ENCODE data around the gene CTXND1.
"Not testable (repeated sequence)": the region's sequence is repeated elsewhere in the genome, so short reads cannot be mapped to it uniquely, and the experiment has no call there.

The CTXND1 gene

DNA sequence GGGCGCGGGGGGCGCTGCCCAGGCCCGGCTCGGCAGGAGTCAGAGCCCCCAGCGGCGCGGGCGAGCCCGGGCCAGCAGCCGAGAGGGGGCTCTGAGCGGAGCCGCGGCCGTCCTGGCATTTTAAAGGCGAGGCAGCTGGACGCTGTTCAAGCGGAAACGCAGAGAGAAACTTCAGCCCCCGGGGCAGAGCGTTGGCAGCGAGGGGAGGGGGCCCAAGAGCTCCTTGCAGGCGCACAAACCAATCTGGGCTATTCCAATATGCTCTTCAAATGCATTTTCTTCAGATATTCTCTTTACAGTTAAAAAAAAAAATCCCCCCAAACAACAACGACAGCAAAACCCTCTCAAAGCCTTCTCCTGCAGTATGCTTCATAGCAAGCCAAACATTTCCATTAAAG is at the start of gene CTXND1:
Gene CTXND1, minus strand, starts transcription at position 93 of the 398 bp plus-strand sequence. CDS start 50,264 bp downstream, outside the sequence.
- no peak for DNase-seq (ENCODE audit: low read depth in 2 of 3, low spot score in 2 of 3)

DNA sequence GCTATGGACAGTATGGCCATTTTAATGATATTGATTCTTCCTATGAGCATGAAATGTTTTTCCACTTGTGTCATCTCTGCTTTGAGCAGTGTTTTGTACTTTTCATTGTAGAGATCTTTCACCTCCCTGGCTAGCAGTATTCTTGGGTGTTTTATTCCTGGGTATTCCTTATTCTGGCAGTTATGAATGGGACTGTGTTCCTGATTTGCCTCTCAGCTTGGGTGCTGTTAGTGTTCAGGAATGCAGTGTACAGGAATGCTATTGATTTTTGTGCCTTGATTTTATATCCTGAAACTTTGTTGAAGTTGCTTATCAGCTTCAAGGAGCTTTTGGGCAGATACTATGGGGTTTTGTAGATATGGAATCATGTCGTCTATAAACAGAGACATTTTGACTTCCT is 49.5 kb upstream of the CTXND1 start:
- no peak for DNase-seq (ENCODE audit: low read depth in 2 of 3, low spot score in 2 of 3)

GRCh38 chr15:80295777-80296176 is 43.8 kb upstream of the CTXND1 start:
- not testable (repeated sequence) for DNase-seq (ENCODE audit: low read depth in 2 of 3, low spot score in 2 of 3)

DNA sequence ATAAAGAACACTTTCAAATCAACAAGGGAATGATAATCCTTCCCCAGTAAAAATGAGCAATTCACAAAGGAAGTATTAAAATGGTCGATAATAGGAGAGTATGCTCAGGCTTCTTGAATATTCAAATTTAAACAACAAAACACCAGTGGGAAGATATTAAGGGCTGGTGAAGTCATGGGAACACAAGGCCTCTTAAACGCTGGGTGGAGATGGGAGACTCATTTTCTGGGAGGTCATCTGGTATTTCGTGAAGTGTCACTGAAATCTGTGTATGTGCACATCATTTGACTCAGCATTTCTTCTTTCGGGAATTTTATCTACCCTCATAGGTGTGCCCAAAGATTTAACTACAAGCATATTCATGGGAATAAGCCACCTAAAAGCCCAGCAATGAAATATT is 40.1 kb upstream of the CTXND1 start:
- DNase-seq (ENCODE audit: low read depth in 2 of 3, low spot score in 2 of 3): no peak

- not testable (repeated sequence) for DNase-seq (ENCODE audit: low read depth in 2 of 3, low spot score in 2 of 3)
Observed at GRCh38 chr15:80290891-80291290, 38.9 kb upstream of the CTXND1 start.

DNA sequence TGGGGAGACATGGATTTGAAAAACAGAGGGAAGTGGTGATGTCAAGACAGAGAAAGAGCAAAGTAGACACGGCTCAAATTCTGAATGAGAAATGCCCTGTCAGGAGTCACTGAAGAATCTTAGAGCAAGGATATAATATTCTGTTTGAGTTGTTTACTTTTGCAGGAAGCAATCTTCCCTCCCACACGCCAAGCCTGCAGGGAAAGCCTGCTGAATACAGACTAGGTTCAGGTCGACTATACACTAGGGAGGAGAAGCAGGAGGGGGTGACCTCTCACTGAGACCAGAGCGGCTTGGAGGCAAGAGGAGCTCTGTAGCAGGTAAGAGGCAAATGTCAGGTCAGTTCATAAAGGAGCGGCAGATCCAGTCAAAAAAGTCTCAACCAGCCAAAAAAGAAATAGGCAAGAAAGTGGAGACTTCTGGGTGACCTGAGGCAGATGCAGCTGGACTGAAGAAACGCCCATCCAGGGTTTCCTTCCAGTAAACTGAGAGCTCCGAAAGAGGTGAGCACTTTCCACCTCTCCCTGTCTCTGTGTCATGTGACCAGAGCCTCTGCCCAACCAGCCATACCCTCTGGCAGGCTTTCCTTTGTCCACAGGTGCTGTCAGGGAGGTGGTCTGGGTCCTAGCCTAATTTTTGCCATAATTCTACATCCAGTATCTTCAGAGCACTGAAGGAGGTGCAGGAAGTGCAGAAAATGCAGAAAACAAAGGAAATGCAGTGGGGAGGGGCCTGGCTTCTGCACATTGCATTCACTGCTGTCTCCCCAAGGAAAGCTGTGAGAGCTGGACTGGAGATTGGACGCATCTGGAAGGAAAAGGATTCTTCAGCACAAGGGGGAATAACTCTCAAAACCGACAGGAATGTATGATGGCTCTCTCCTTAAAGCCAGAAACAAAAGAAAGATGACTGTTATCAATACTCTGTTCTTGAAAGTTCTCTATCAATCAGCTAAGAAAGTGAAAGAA is 37.8 kb upstream of the CTXND1 start:
- DNase-seq (ENCODE audit: low read depth in 2 of 3, low spot score in 2 of 3): no peak

DNA sequence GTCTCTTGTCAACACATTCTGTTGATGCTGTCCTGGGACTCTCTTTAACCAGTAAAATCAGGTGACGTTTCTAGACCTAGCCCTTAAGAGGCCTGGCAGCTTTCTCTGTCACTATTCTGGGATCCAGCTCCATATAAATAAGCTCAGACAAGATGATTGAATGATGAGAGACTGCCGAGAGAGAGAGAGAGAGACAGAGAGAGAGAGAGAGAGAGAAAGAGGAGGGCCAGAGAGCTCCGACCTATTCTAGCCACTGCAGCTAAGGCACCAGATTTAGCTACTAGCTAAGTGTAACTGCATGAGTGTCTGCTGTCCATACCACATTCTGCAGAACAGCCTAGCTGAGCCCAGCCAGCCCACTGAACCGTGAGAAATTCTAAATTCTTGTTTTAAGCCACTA is 36.1 kb upstream of the CTXND1 start:
- DNase-seq (ENCODE audit: low read depth in 2 of 3, low spot score in 2 of 3): no peak

DNA sequence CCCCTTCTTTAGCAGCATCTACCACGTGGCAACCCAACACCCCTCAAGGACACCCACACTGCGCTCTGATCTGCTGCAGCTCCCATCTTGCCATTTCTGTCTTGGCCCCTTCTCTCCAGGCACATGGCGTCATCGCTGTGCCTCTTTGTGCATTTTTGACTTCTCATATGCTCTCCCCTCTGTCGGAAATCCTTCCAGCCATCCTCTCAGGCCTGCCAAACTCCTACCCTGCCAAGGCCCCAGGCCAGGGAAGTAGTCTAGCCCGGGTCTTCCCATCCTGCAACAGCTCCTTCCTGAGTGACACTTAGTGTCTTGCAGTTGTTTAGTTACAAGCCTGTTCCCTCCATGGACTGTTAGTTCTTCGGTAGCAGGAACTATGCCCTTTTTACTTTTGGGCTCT is 34.0 kb upstream of the CTXND1 start:
- DNase-seq (ENCODE audit: low read depth in 2 of 3, low spot score in 2 of 3): no peak

- no peak for DNase-seq (ENCODE audit: low read depth in 2 of 3, low spot score in 2 of 3)
Observed at GRCh38 chr15:80285379-80285778, 33.4 kb upstream of the CTXND1 start.

DNA sequence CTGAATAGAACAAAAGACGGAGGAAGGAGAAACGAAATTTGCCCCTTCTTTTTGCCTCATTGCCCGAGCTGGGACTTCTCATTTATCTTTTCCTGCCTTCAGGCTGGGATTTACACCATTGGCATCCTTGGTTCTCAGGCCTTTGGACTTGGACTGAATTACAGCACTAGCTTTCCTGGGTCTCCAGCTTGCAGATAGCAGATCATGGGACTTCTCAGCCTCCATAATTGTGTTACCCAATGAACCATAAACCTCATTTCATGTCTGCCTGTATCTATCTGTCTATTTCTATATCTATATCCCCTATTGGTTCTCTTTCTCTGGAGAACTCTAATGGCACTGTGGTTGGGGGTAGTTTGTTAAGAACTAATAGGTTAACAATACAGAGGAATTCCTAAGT is 31.5 kb upstream of the CTXND1 start:
- DNase-seq (ENCODE audit: low read depth in 2 of 3, low spot score in 2 of 3): no peak

DNA sequence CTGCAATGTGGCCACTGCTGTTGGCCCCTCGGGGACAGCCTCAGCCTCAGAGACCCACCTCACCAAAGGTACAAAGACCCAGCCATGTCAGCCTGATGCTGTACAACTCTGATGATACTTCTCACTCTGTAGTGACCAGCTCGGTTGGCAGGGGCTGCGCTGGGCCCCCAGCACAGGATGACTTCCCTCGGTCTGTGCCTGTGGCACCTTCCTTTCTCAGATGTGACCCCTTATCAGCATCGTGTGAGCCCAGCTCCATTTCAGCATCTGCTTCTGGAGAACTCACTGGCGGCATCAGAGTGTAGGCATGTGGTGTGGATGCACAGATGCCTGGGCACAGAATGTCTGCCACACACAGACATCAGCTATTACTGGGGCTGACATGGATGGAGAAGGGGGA is 25.1 kb upstream of the CTXND1 start:
- no peak for DNase-seq (ENCODE audit: low read depth in 2 of 3, low spot score in 2 of 3)

- no peak for DNase-seq (ENCODE audit: low read depth in 2 of 3, low spot score in 2 of 3)
Observed at GRCh38 chr15:80275961-80276360, 23.9 kb upstream of the CTXND1 start.

- DNase-seq (ENCODE audit: low read depth in 2 of 3, low spot score in 2 of 3): no peak
Observed at GRCh38 chr15:80274996-80275395, 23.0 kb upstream of the CTXND1 start.

GRCh38 chr15:80274554-80274953 is 22.5 kb upstream of the CTXND1 start:
- no peak for DNase-seq (ENCODE audit: low read depth in 2 of 3, low spot score in 2 of 3)

GRCh38 chr15:80272987-80273386 is 21.0 kb upstream of the CTXND1 start:
- no peak for DNase-seq (ENCODE audit: low read depth in 2 of 3, low spot score in 2 of 3)

DNA sequence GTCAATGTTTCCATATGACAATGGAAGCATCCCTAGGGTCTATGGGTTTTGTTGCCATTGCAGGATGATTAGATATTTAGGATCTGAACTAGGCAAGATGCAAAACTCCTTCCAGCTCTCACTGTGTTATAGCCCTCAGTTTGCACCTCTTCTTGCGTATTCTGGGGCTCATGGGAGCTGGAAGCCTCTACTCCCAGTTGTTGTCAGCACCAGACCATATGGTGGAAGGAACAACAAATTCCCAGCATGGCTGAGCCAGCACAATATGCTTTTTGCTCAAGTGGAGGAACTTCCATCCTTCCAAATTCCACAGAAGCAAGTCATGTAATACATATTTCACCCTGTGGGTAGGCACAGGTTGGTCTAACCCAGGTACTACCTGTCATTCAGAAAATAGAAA is 18.5 kb upstream of the CTXND1 start:
- DNase-seq (ENCODE audit: low read depth in 2 of 3, low spot score in 2 of 3): no peak

- no peak for DNase-seq (ENCODE audit: low read depth in 2 of 3, low spot score in 2 of 3)
Observed at GRCh38 chr15:80268101-80268500, 16.1 kb upstream of the CTXND1 start.

DNA sequence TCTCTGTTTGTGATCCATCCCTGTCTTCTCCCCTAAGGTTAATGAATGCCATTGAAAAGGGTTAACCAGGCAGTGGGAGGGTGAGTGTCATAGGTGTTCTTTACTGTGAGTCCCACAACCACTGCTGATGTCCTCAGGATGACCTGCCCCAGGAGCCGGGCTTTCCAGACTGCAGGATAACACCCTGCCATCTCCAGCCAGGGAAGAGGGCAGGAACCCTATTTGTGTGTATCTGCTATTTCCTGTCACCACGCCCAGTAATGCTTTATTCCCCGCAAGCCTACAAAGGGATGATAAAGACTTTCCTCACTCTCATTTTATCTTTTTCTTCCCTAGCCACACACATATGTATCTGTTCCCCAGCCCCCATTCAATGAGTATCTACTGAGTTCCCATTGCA is 15.6 kb upstream of the CTXND1 start:
- no peak for DNase-seq (ENCODE audit: low read depth in 2 of 3, low spot score in 2 of 3)

DNA sequence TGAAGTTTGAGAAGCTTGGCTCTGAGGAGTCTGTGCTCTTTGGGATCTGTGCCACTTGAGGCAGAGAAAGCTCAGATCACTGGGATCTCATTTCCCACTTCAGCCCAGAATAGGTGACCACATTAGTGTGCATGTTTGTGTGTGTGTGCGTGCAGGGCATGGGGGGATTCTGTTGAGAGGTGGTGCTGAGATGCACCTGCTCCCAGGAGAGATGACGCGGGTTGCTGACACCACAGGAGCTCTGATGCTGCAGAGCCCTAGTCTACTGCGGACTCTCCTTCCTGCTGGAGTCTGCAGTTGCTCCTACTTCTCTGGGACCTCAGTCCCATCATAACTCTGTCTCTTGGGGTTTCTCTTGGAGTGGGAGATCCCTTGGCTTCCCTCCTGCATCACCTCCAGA is 14.7 kb upstream of the CTXND1 start:
- DNase-seq (ENCODE audit: low read depth in 2 of 3, low spot score in 2 of 3): no peak

- no peak for DNase-seq (ENCODE audit: low read depth in 2 of 3, low spot score in 2 of 3)
Observed at GRCh38 chr15:80266113-80266512, 14.1 kb upstream of the CTXND1 start.

GRCh38 chr15:80265021-80265420 is 13.0 kb upstream of the CTXND1 start:
- DNase-seq (ENCODE audit: low read depth in 2 of 3, low spot score in 2 of 3): no peak

DNA sequence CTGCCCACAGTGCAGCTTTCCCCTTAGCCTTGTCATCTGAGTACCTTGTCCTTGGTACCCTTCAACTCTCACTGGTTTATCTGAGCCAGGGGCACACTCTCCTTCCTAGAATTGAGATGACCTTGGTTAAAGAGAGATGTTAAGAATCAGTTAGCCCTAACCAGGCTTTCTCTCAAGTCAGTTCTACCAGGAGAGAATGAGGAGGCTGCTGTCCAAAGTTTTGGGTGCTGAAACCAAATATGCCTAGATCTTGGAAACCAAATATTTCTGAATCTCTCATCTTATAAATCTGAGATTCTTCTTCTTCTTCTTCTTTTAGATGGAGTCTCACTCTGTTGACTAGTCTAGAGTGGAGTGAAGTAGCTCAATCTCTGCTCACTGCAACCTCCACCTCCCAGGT is 12.0 kb upstream of the CTXND1 start:
- DNase-seq (ENCODE audit: low read depth in 2 of 3, low spot score in 2 of 3): no peak

- DNase-seq (ENCODE audit: low read depth in 2 of 3, low spot score in 2 of 3): no peak
Observed at GRCh38 chr15:80260551-80260950, 8.5 kb upstream of the CTXND1 start.
